GM21825 (cell line): ENCODE data around the gene MAEA.
"Not testable (repeated sequence)": the region's sequence is repeated elsewhere in the genome, so short reads cannot be mapped to it uniquely, and the experiment has no call there.

Source experiments
- ATAC-seq: cut with Tn5 transposase; IDR thresholded peaks from one replicate; pipeline ENCODE4 v1.9.1; 2021; ENCODE audit warnings: mild to moderate bottlenecking, moderate library complexity; ENCODE audit not compliant: unreplicated experiment

MAEA gene

DNA sequence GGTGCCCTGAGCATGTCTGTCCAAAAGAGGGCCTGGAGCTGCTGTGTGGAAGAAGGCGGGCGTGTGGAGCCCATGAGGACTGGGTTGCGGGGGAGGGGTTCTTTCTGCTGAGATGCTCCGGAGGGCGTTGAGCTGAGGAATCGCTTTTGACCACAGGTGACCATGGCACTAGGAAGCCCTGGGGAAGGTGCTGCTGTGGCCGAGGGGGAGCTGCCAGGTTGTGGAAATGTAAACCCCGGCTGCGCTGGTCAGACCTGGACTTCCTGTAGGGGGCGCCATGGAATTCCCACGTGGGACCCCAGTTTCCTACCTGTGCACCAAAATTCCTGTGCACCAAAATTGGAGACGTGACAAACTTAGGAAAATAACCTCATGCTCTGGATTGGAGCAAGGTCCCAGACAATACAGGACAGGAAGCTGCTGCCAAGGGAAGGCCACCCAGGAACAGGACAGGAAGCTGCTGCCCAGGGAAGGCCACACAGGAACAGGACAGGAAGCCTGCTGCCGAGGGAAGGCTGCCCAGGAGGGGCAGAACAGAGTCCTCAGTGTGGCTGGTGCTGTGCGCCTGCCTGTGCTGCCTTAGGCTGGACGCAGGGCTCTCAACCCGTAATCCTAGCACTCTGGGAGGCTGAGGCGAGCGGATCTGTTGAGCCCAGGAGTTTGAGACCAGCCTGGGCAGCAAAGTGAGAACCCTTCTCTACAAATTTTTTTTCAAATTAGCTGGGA is 29.0 kb downstream of the MAEA start:
- no peak for ATAC-seq

DNA sequence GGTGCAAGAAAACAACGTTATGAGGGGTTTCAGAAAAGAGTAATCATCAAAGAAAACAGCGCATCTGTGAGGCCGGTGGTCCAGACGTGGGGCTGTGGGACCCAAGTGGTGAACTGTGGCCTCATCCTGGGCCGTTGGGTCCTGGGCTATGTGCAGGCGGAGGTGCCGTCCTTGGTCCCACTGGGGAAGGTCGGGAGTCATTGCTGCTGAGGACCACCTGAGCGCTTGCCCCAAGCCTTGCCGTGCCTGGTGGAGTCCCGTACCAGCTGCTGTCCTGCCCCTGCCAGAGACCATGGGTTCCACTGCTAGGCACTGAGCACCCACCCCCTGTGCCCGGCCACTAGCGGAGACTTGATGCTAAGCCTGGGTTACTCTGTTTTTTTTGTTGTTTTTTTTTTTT is 31.8 kb downstream of the MAEA start:
- ATAC-seq = no peak

DNA sequence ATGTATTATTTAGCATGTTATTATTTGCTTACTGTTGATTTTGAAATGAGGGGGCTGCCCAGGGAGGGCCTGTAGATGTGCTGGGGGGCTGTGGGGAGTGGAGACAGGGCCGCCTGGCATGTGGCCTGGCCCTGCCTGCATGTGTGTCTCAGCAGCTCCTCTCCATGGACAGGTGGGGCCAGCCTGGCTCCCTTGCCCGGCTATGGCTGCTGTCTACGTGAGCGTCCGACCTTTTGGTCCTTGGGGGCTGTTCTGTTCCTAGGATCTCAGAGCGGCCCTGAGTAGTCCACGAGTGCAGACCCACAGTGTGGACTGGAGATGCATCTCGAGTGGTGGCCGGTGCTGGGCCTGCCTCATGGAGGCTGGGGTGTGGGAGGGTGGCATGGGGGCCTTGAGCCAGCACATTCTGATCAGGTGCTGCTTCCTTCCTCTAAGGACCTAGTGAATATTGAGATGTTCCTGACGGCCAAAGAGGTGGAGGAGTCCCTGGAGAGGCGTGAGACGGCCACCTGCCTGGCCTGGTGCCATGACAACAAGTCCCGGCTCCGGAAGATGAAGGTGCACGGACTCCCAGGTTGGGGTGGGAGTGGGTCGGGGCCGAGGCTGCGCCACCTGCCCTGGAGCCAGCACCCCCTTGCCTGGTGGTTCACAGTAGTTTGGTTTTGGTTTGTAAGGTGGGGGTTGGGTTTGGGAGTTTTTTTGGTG is 32.4 kb downstream of the MAEA start:
- no peak for ATAC-seq

GRCh38 chr4:1323280-1323634 is 33.6 kb downstream of the MAEA start:
- ATAC-seq = no peak

GRCh38 chr4:1323635-1324442 is 34.1 kb downstream of the MAEA start:
- no peak for ATAC-seq

DNA sequence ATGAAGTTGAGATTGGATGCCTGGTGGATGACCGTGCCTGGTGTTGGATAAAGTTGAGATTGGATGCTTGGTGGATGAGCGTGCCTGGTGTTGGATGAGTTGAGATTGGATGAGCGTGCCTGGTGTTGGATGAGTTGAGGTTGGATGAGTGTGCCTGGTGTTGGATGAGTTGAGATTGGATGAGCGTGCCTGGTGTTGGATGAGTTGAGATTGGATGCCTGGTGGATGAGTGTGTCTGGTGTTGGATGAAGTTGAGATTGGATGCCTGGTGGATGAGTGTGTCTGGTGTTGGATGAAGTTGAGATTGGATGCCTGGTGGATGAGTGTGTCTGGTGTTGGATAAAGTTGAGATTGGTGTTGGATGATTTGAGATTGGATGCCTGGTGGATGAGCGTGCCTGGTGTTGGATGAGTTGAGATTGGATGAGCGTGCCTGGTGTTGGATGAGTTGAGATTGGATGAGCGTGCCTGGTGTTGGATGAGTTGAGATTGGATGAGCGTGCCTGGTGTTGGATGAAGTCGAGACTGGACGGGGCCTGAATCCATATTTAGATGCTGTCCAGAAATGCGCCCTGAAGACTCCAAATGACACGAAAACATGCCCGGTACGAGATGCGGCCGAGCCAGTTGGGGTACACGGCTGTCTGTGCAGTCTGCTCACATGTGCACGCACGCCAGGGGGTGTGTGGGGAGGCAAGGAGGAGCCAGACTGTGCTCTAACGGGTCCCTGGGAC is 34.9 kb downstream of the MAEA start:
- ATAC-seq = not testable (repeated sequence)

- ATAC-seq = no peak
These were observed 35.4 kb downstream of the MAEA start for GRCh38 chr4:1325176-1325480.

DNA sequence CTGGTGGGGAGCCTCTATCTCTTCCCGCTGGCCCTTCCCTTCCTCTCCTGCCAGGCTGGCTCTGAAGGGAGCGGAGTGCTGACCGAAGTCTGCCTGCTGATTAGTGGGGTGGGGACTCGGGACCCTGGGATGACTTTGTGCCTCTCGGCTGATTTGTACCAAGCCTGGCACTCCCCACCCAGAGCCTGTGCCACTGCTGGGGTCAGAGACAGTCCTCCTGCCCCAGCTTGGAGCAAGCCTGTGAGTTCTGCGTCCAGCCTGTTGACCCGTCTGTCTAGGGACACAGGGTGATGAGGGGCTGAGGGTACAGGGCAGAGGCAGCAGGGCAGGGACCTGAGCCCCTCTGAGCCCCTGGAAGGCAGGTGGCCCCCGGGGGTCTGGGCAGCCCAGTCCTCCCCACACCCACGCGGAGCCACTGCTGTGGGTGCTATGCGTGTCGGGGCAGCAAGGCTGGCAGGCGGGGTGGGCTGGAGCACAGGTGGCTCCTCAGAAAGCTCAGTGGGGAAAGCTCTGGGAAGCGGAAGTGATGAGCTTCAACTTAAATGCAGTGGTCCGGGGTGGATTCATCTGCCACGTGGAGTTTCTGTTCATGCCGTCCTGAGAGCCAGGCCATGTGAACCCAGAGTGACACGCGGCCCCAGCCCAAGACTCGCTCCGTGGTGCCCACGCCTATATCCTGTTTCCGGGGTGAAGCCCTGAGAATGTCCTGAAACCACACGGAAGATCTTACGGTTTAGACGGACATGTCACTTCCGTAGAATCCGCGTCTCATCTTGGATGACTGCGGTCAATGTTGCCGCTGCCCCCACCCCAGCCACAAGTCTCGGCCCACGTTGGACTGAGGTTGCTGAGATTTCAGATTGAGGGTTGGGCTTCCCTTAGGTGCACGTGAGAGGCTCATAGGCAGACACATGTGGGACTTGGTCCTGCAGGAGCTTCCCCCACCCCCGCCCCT is 36.3 kb downstream of the MAEA start:
- ATAC-seq = no peak

- ATAC-seq = no peak
These were observed 37.2 kb downstream of the MAEA start for GRCh38 chr4:1326751-1327525.

DNA sequence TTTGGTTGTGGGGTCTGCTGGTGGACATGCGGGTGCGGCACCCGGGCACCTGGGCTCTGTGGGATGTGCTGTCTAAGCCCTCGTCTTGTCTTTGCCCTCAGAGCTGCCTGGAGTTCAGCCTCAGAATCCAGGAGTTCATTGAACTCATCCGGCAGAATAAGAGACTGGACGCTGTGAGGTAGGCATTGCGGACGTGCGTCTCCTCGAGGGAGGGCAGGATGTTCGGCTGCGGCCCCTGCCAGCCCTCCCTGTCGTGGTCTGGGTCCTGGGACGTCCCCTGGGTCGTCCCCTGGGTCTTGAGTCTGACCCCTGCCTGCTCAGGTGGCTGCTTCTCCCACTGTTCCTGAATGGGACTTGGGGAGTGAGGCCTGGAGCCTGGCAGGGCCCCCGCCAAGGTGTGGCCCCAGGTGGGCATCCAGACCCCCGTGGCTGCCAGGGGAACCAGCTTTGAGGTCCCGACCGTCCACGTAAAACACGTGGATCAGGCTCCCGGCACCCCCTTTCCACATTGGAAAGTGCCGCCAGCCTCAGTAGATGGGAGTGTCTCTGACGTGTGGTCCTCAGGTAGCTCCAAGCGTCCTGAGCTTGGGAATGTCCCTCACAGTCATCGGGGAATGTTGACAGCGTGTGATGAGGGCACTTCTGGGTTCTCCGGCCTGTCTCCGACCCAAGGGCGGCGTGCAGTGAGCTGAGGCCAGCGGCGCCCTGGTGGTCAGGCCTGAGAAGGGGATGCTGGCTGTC is 38.0 kb downstream of the MAEA start:
- ATAC-seq = no peak

DNA sequence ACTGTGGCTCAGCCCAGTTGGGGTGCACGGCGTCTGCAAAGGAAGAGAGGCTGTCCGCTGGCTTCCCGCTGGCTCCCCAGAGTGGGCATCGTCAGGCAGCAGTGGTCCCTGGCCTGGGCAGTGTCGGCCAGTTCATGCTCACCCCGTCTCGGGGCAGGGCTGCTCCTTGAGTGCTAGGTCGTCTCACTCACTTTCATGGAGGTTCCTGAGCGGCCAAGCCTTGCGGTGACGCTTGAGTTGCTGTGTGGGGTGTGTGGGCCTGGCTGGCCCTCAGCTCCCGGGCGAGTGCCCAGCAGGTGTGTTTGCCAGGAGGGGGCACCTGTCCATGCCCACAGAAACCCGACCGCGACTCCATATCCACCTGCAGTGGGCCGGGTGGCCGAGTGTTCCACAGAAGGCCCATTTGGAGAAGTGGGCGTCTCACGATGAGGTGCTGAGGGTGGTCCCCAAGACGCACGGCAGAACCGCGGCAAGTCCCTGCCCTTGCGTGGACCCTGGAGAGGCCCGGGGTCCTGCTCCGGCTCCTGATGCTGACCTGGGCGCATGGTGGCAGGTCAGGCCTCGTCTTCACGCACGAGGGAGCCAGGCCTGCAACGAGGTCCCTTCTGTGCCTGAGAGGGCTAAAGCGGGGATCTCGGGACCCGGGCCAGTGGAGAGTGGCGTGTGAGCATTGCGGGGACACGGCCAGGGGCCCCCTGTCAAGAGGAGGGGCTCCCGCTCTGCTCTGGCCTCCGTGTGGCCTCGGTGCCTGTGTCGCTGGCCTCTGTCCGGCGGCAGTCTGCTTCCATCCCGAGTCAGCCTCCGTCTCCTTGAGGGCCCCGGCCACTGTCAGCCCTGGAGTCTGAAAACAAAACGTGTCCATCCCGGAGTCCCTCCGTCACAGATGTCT is 38.8 kb downstream of the MAEA start:
- no peak for ATAC-seq

GRCh38 chr4:1329408-1330371 is 40.0 kb downstream of the MAEA start:
- ATAC-seq = no peak

DNA sequence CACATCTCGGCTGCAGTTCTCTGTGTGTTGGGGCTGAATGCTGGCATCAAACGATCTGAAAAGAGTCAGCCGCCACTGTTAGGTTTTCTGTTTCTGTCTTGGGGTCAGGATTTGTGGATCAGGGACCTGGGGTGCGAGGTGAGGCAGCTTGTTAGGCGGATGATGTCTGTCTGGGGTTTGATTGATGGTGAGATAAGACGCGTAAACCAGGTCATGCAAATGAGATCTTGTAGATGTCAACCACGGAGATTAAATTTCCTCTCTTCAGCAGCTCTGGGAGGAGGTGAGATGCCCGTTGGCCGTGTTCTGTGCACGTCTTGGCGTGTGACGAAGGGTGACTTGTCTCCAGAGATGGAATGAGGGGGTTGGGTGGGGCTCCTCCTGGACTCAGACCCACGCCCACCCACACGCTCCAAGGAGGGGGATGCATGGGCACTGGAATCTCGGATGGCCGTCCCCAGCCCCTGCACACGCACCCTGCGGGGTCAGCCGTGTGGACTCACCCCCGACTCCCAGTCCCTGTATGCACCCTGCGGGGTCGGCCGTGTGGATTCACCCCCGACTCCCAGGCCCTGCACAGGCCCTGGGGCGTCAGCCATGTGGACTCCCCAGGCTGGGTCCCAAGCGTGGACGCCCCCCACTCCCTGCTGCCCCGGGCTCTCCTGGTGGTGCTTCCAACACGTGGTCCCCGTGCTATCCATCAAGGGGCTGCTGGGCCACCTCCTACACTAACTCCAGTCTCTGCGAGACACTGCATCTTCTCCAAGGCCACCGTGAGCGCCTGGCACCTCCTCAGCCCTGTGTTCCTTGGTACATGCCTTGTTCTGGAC is 41.3 kb downstream of the MAEA start:
- no peak for ATAC-seq

GRCh38 chr4:1331591-1332353 is 42.1 kb downstream of the MAEA start:
- ATAC-seq = no peak

DNA sequence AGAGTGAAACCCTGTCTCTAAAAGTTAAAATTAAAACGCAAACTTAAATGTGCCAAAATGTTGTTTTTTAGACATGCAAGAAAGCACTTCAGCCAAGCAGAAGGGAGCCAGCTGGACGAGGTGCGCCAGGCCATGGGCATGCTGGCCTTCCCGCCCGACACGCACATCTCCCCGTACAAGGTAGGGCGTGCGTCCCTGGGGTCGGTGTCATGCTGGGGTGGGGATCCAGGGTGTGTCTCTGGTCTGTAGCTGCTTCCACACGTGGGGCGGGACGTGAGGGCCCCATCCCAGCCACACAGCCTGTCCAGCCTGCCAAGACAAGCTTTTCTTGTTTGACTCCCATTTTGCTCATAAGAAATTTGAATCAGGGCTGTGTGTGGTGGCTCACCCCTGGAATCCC is 43.0 kb downstream of the MAEA start:
- ATAC-seq = no peak
